Epithelial cell of esophagus (primary cell): Measurements from ENCODE around the gene BAZ2A.
A peak's percentile ranks its signal among the peaks of the same experiment; 100 is the strongest.

Experiments used
- DNase-seq: peaks from one replicate; pipeline ENCODE4 v3.0.0; 2010; ENCODE audit warnings: low read depth
- H3K4me3 ChIP-seq: 2 replicates; pipeline ENCODE4 v1.5.1; 2011; ENCODE audit warnings: mild to moderate bottlenecking, low read length, control low read depth
- CTCF ChIP-seq: IDR thresholded peaks from 2 replicates; pipeline ENCODE4 v1.5.1; 2011; ENCODE audit warnings: low read depth, mild to moderate bottlenecking, low read length, control low read depth, inconsistent platforms; ENCODE audit not compliant: insufficient read depth; ENCODE audit errors: missing control alignments

Gene BAZ2A

GRCh38 chr12:56629459-56630179 lies 507 bp downstream of the BAZ2A start:
- no peak for TF ChIP-seq CTCF
- DNase-seq: peak; percentile 11

DNA sequence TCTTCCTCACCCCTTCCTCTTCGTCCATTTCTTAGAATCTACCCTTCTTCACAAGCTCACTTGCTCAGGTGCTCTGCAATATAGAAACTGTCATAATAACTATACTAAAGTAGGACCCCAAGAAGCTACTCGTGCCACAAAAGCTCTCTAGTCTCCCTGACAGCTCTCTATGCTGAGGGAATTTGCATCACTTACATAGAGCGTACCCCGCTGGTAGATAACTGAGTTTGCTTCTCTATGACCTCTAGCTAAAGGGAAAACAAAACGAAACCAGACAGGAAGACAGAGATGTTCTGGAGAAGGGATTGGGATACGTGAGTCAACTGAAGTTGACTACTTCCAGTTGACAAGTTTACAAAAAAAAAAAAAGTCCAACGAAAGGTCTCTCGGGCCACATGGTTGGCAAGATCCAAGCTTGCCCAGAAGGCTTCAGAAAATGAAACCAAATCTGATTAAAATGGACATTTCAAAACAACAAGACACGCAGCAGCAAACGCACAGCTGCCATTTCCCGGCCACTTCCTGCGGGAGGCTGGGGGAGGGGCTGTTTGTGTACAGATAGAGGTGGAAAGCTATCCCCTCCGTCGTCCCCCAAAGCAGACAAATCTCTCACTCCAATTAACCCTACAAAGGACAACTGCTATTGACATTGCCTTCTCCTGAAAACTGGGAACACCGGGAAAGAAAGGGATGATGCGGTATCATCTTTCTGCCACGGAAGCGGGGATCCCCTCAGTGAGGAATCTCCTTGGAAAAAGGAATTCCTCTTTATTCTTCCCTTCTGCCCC lies 1.3 kb downstream of the BAZ2A start:
- peak; percentile 39 for DNase-seq
- peak overlapping the region; percentile 96 for H3K4me3 ChIP-seq
- TF ChIP-seq CTCF: no peak

More at GRCh38 chr12:56629459-56630179, 507 bp downstream of the BAZ2A start:
- H3K4me3 ChIP-seq: peak overlapping the region; percentile 96

- no peak for DNase-seq
- H3K4me3 ChIP-seq: no peak overlapping the region
- TF ChIP-seq CTCF: no peak
Observed at GRCh38 chr12:56626701-56627100, 3.4 kb downstream of the BAZ2A start.

- H3K4me3 ChIP-seq: no peak overlapping the region
- DNase-seq: no peak
- no peak for TF ChIP-seq CTCF
Observed at GRCh38 chr12:56622535-56622934, 7.6 kb downstream of the BAZ2A start.

DNA sequence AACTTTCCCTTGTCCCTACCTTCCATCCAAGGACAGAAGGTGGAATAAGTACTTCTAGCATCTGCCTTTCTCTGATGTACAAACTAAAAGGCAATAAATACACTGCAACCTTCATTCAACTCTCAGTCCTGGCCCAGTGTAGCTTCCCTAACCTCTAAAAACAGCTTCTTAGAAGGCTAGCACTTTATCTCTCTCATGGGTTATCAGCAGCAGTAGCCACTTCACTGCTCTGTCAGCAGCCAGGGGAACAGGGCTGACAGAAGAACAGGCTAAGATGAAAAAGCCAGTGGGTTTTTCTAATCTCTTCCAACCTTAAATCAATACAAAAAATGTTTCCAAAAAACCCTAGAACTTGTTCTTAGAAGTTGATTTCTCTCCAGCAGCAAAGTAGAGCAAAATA lies 13.2 kb downstream of the BAZ2A start:
- TF ChIP-seq CTCF: no peak
- no peak overlapping the region for H3K4me3 ChIP-seq
- no peak for DNase-seq

DNA sequence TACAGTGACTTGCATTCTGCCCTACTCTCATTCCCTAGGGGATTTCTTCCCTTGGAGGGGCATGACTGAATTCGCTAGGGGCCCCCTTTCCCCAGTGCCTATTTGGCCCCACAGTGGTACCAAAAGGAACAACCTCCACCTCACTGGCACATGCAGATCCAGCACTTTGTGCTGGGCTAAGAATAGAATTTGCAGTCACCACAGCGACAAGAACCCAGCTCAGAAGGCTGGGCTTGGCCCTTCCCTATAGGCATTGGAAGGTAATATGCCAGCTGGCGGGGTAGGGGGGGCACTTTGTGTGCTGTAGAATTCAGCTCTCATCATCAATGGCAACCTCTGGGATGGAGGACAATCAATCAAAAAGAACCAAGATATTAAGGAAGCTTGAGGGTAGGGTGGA lies 13.9 kb downstream of the BAZ2A start:
- no peak for DNase-seq
- no peak overlapping the region for H3K4me3 ChIP-seq
- no peak for TF ChIP-seq CTCF
